ENCODE measurements around the gene TMEM191B.
"Not testable (repeated sequence)": the region's sequence is repeated elsewhere in the genome, so short reads cannot be mapped to it uniquely, and the experiment has no call there.

Gene TMEM191B

GRCh38 chr22:18527752-18528596 is at the start of gene TMEM191B:
Gene TMEM191B, plus strand, starts transcription at chr22:18527802. Its CDS starts 179 bp downstream, at chr22:18527981.
- not testable (repeated sequence) for DNase-seq

GRCh38 chr22:18496227-18496626 is 31.4 kb upstream of the TMEM191B start:
- DNase-seq: not testable (repeated sequence)

- DNase-seq: not testable (repeated sequence)
Observed at GRCh38 chr22:18511327-18511726, 16.3 kb upstream of the TMEM191B start.

- not testable (repeated sequence) for DNase-seq
Observed at GRCh38 chr22:18512378-18512777, 15.2 kb upstream of the TMEM191B start.

- DNase-seq: not testable (repeated sequence)
Observed at GRCh38 chr22:18513454-18513853, 14.1 kb upstream of the TMEM191B start.

GRCh38 chr22:18518061-18518460 is 9.5 kb upstream of the TMEM191B start, which contains the start of gene GGTLC3:
Gene GGTLC3, minus strand, starts transcription at chr22:18518161. Its CDS starts 264 bp downstream, at chr22:18517897.
- not testable (repeated sequence) for DNase-seq

GRCh38 chr22:18522762-18523161 is 4.8 kb upstream of the TMEM191B start:
- not testable (repeated sequence) for DNase-seq

GRCh38 chr22:18523328-18523727 is 4.3 kb upstream of the TMEM191B start:
- not testable (repeated sequence) for DNase-seq

GRCh38 chr22:18528597-18529415 is 1.2 kb downstream of the TMEM191B start:
- DNase-seq: peak; percentile 75

- DNase-seq: not testable (repeated sequence)
Observed at GRCh38 chr22:18529416-18530145, 2.0 kb downstream of the TMEM191B start.

GRCh38 chr22:18533633-18534032 is 6.0 kb downstream of the TMEM191B start:
- DNase-seq: not testable (repeated sequence)

- not testable (repeated sequence) for DNase-seq
Observed at GRCh38 chr22:18534315-18534714, 6.7 kb downstream of the TMEM191B start.

- DNase-seq: not testable (repeated sequence)
Observed at GRCh38 chr22:18539994-18540393, 12.4 kb downstream of the TMEM191B start.

GRCh38 chr22:18543400-18543799 is 15.8 kb downstream of the TMEM191B start:
- not testable (repeated sequence) for DNase-seq

GRCh38 chr22:18544615-18545014 is 17.0 kb downstream of the TMEM191B start:
- DNase-seq: not testable (repeated sequence)

GRCh38 chr22:18549458-18550179 is 22.0 kb downstream of the TMEM191B start:
- DNase-seq: not testable (repeated sequence)

- not testable (repeated sequence) for DNase-seq
Observed at GRCh38 chr22:18551046-18551445, 23.4 kb downstream of the TMEM191B start.

GRCh38 chr22:18552839-18553597 is 25.4 kb downstream of the TMEM191B start:
- not testable (repeated sequence) for DNase-seq

- DNase-seq: not testable (repeated sequence)
Observed at GRCh38 chr22:18554280-18555256, 27.0 kb downstream of the TMEM191B start.

- not testable (repeated sequence) for DNase-seq
Observed at GRCh38 chr22:18558516-18558915, 30.9 kb downstream of the TMEM191B start.
